GM12865 (cell line): ENCODE data around the gene SPOCK1.

Source experiments
- DNase-seq: peaks from one replicate; pipeline ENCODE4 v3.0.0; 2010; ENCODE audit warnings: low read depth
- H3K4me3 ChIP-seq: 2 replicates; pipeline ENCODE4 v1.5.1; 2011; ENCODE audit warnings: mild to moderate bottlenecking, low read depth, low read length, control low read depth
- CTCF ChIP-seq: IDR thresholded peaks from 2 replicates; pipeline ENCODE4 v1.5.1; 2011; ENCODE audit warnings: low read length, control low read depth, low read depth, inconsistent platforms; ENCODE audit not compliant: insufficient read depth; ENCODE audit errors: missing control alignments

Gene SPOCK1

GRCh38 chr5:137051161-137051560 is 448.0 kb downstream of the SPOCK1 start:
- DNase-seq, result no peak
- no peak overlapping the region for H3K4me3 ChIP-seq
- no peak for TF ChIP-seq CTCF

GRCh38 chr5:137040641-137041340 is 458.3 kb downstream of the SPOCK1 start:
- DNase-seq, result no peak
- no peak overlapping the region for H3K4me3 ChIP-seq
- TF ChIP-seq CTCF, result no peak

- no peak for DNase-seq
- H3K4me3 ChIP-seq, result no peak overlapping the region
- no peak for TF ChIP-seq CTCF
These were observed 459.1 kb downstream of the SPOCK1 start for GRCh38 chr5:137040024-137040423.

- TF ChIP-seq CTCF, result no peak
- no peak for DNase-seq
- H3K4me3 ChIP-seq, result no peak overlapping the region
These were observed 461.3 kb downstream of the SPOCK1 start for GRCh38 chr5:137037848-137038247.

- TF ChIP-seq CTCF, result no peak
- DNase-seq, result no peak
- H3K4me3 ChIP-seq, result no peak overlapping the region
These were observed 462.5 kb downstream of the SPOCK1 start for GRCh38 chr5:137036640-137037039.

GRCh38 chr5:137035480-137035878 is 463.6 kb downstream of the SPOCK1 start:
- no peak for DNase-seq
- H3K4me3 ChIP-seq, result no peak overlapping the region
- TF ChIP-seq CTCF, result no peak
